Effector memory CD8-positive, alpha-beta T cell (primary cell): ENCODE data around the gene ABCD2.

Experiments used
- ATAC-seq: fragments of 150-1000 bp; cut with Tn5 transposase; replicated peaks from 2 replicates; pipeline ENCODE4 v1.10.0; 2021; ENCODE audit warnings: mild to moderate bottlenecking, moderate library complexity
- DNase-seq, 3 experiments: peaks; one replicate each; pipeline ENCODE4 v3.0.0; 2021
- H3K27ac Mint-ChIP-seq, 2 donors: one replicate each; pipeline ENCODE4 v1.8.0; 2022; ENCODE audit warnings: mild to moderate bottlenecking in 2 of 2, mixed read lengths in 2 of 2, moderate library complexity in 2 of 2
- H3K27me3 Mint-ChIP-seq, 2 donors: one replicate each; pipeline ENCODE4 v1.8.0; 2022; ENCODE audit warnings: mixed read lengths in 2 of 2
- H3K36me3 Mint-ChIP-seq: one replicate; pipeline ENCODE4 v1.8.0; 2022; ENCODE audit warnings: mild to moderate bottlenecking, moderate library complexity, mixed read lengths; ENCODE audit not compliant: insufficient read depth
- H3K4me1 Mint-ChIP-seq, 2 donors: one replicate each; pipeline ENCODE4 v1.8.0; 2022; ENCODE audit warnings: low read depth in 2 of 2, mixed read lengths in 2 of 2
- H3K4me3 Mint-ChIP-seq, 2 donors: one replicate each; pipeline ENCODE4 v1.8.0; 2022; ENCODE audit warnings: mild to moderate bottlenecking in 2 of 2, mixed read lengths in 2 of 2, moderate library complexity in 2 of 2
- H3K9me3 Mint-ChIP-seq, 2 donors: one replicate each; pipeline ENCODE4 v1.8.0; 2022; ENCODE audit warnings: mixed read lengths in 2 of 2

ABCD2 gene

GRCh38 chr12:39621670-39622069 lies 2.1 kb upstream of the ABCD2 start:
- Mint-ChIP-seq H3K4me1 (peaks cover 25 to 26% of the 10 kb centered on the region in 2 donors), H3K27me3 (no peaks in the 10 kb centered on the region), H3K36me3 (peaks cover 9% of the 10 kb centered on the region), H3K27ac (no peak overlapping the region), H3K9me3 (no peaks in the 10 kb centered on the region), H3K4me3 (no peak overlapping the region)
- ATAC-seq, result no peak
- DNase-seq, result no peak

- Mint-ChIP-seq H3K4me3 (no peak overlapping the region), H3K9me3 (no peaks in the 10 kb centered on the region), H3K27ac (no peak overlapping the region), H3K4me1 (peaks cover 25 to 26% of the 10 kb centered on the region in 2 donors), H3K36me3 (peaks cover 9% of the 10 kb centered on the region), H3K27me3 (no peaks in the 10 kb centered on the region)
- ATAC-seq (peak; percentile 4), DNase-seq (peak in 2 of 3 experiments; percentile 13 to 35)
These were observed 1.4 kb upstream of the ABCD2 start for GRCh38 chr12:39620659-39621658.

GRCh38 chr12:39619316-39619659 lies 315 bp downstream of the ABCD2 start:
- peak in 1 of 3 experiments; percentile 13 for DNase-seq
- Mint-ChIP-seq H3K4me1 (peaks cover 26 to 28% of the 10 kb centered on the region in 2 donors), H3K27ac (no peak overlapping the region), H3K9me3 (no peaks in the 10 kb centered on the region), H3K27me3 (no peaks in the 10 kb centered on the region), H3K4me3 (no peak overlapping the region), H3K36me3 (peaks cover 9% of the 10 kb centered on the region)
- peak; percentile 21 for ATAC-seq

GRCh38 chr12:39618701-39619100 lies 902 bp downstream of the ABCD2 start:
- H3K36me3 Mint-ChIP-seq, result peaks cover 9% of the 10 kb centered on the region
- ATAC-seq, result no peak
- no peak for DNase-seq
- no peak overlapping the region for H3K4me3 Mint-ChIP-seq
- H3K27me3 Mint-ChIP-seq, result no peaks in the 10 kb centered on the region
- no peak overlapping the region for H3K27ac Mint-ChIP-seq
- peaks cover 28 to 33% of the 10 kb centered on the region in 2 donors for H3K4me1 Mint-ChIP-seq
- H3K9me3 Mint-ChIP-seq, result no peaks in the 10 kb centered on the region

- ATAC-seq (no peak), DNase-seq (no peak)
- Mint-ChIP-seq H3K4me1 (peaks cover 27 to 32% of the 10 kb centered on the region in 2 donors), H3K36me3 (peaks cover 9% of the 10 kb centered on the region), H3K27me3 (no peaks in the 10 kb centered on the region), H3K9me3 (no peaks in the 10 kb centered on the region), H3K4me3 (no peak overlapping the region), H3K27ac (no peak overlapping the region)
These were observed 1.7 kb downstream of the ABCD2 start for GRCh38 chr12:39617887-39618286.

- Mint-ChIP-seq H3K4me1 (peaks cover 25 to 30% of the 10 kb centered on the region in 2 donors), H3K27ac (peak overlapping the region in 1 of 2 donors; percentile 59)
These were observed 2.9 kb downstream of the ABCD2 start for GRCh38 chr12:39616666-39617065.

GRCh38 chr12:39616251-39616650 lies 3.4 kb downstream of the ABCD2 start:
- peak overlapping the region; percentile 59 to 68 for H3K27ac Mint-ChIP-seq

More at GRCh38 chr12:39616666-39617065, 2.9 kb downstream of the ABCD2 start:
- Mint-ChIP-seq H3K9me3 (no peaks in the 10 kb centered on the region), H3K36me3 (peaks cover 6% of the 10 kb centered on the region), H3K27me3 (no peaks in the 10 kb centered on the region), H3K4me3 (peak overlapping the region in 1 of 2 donors; percentile 68)
- DNase-seq, result no peak
- no peak for ATAC-seq

GRCh38 chr12:39613525-39613924 lies 6.1 kb downstream of the ABCD2 start:
- Mint-ChIP-seq H3K27me3 (no peaks in the 10 kb centered on the region), H3K4me1 (peaks cover 18 to 43% of the 10 kb centered on the region in 2 donors), H3K36me3 (peaks cover 2% of the 10 kb centered on the region), H3K9me3 (no peaks in the 10 kb centered on the region), H3K27ac (peak overlapping the region in 1 of 2 donors; percentile 53), H3K4me3 (peak overlapping the region; percentile 1 to 55)
- peak; percentile 22 for ATAC-seq
- no peak for DNase-seq

More at GRCh38 chr12:39616251-39616650, 3.4 kb downstream of the ABCD2 start:
- DNase-seq (no peak), ATAC-seq (no peak)
- Mint-ChIP-seq H3K36me3 (peaks cover 2% of the 10 kb centered on the region), H3K9me3 (no peaks in the 10 kb centered on the region), H3K27me3 (no peaks in the 10 kb centered on the region), H3K4me3 (peak overlapping the region in 1 of 2 donors; percentile 68), H3K4me1 (peaks cover 23 to 31% of the 10 kb centered on the region in 2 donors)

GRCh38 chr12:39612250-39612649 lies 7.4 kb downstream of the ABCD2 start:
- H3K4me3 Mint-ChIP-seq, result no peak overlapping the region
- H3K27me3 Mint-ChIP-seq, result no peaks in the 10 kb centered on the region
- peaks cover 8% of the 10 kb centered on the region for H3K36me3 Mint-ChIP-seq
- H3K4me1 Mint-ChIP-seq, result peaks cover 16 to 43% of the 10 kb centered on the region in 2 donors
- no peaks in the 10 kb centered on the region for H3K9me3 Mint-ChIP-seq
- no peak for ATAC-seq
- H3K27ac Mint-ChIP-seq, result peak overlapping the region in 1 of 2 donors; percentile 23
- no peak for DNase-seq

GRCh38 chr12:39611818-39612217 lies 7.8 kb downstream of the ABCD2 start:
- Mint-ChIP-seq H3K27ac (peak overlapping the region in 1 of 2 donors; percentile 23), H3K4me3 (peak overlapping the region in 1 of 2 donors; percentile 9), H3K4me1 (peaks cover 16 to 44% of the 10 kb centered on the region in 2 donors), H3K9me3 (no peaks in the 10 kb centered on the region), H3K27me3 (no peaks in the 10 kb centered on the region), H3K36me3 (peaks cover 12% of the 10 kb centered on the region)
- DNase-seq (no peak), ATAC-seq (no peak)

GRCh38 chr12:39610436-39611025 lies 9.1 kb downstream of the ABCD2 start:
- DNase-seq (no peak), ATAC-seq (no peak)
- H3K27me3 Mint-ChIP-seq, result no peaks in the 10 kb centered on the region
- no peak overlapping the region for H3K4me3 Mint-ChIP-seq
- H3K36me3 Mint-ChIP-seq, result peaks cover 23% of the 10 kb centered on the region
- H3K27ac Mint-ChIP-seq, result peak overlapping the region; percentile 13 to 81
- H3K4me1 Mint-ChIP-seq, result peaks cover 16 to 53% of the 10 kb centered on the region in 2 donors
- no peaks in the 10 kb centered on the region for H3K9me3 Mint-ChIP-seq

- Mint-ChIP-seq H3K4me3 (no peak overlapping the region), H3K4me1 (peaks cover 7 to 37% of the 10 kb centered on the region in 2 donors), H3K27ac (no peak overlapping the region), H3K36me3 (peaks cover 34% of the 10 kb centered on the region), H3K27me3 (no peaks in the 10 kb centered on the region), H3K9me3 (no peaks in the 10 kb centered on the region)
- ATAC-seq, result no peak
- DNase-seq, result no peak
These were observed 12.7 kb downstream of the ABCD2 start for GRCh38 chr12:39606712-39607423.

GRCh38 chr12:39605996-39606395 lies 13.6 kb downstream of the ABCD2 start:
- no peak for DNase-seq
- Mint-ChIP-seq H3K27me3 (no peaks in the 10 kb centered on the region), H3K4me1 (peaks cover 5 to 30% of the 10 kb centered on the region in 2 donors), H3K36me3 (peaks cover 40% of the 10 kb centered on the region), H3K4me3 (no peak overlapping the region), H3K27ac (peak overlapping the region; percentile 4 to 47), H3K9me3 (no peaks in the 10 kb centered on the region)
- no peak for ATAC-seq
